Measurements from ENCODE around the gene TNFRSF1A.

The TNFRSF1A gene

GRCh38 chr12:6374028-6374785 lies 32.3 kb upstream of the TNFRSF1A start:
- DNase-seq (ENCODE audit: low spot score) = no peak

GRCh38 chr12:6373022-6373787 lies 31.3 kb upstream of the TNFRSF1A start:
- DNase-seq (ENCODE audit: low spot score) = no peak

GRCh38 chr12:6372403-6373003 lies 30.6 kb upstream of the TNFRSF1A start:
- DNase-seq (ENCODE audit: low spot score) = peak; percentile 64

GRCh38 chr12:6370994-6371754 lies 29.3 kb upstream of the TNFRSF1A start:
- DNase-seq (ENCODE audit: low spot score) = peak; percentile 95

- no peak for DNase-seq (ENCODE audit: low spot score)
Measured at GRCh38 chr12:6370576-6370935, 28.7 kb upstream of the TNFRSF1A start.

- no peak for DNase-seq (ENCODE audit: low spot score)
Measured at GRCh38 chr12:6369916-6370575, 28.2 kb upstream of the TNFRSF1A start.

GRCh38 chr12:6368906-6369525 lies 27.1 kb upstream of the TNFRSF1A start:
- no peak for DNase-seq (ENCODE audit: low spot score)

- DNase-seq (ENCODE audit: low spot score) = no peak
Measured at GRCh38 chr12:6367969-6368892, 26.4 kb upstream of the TNFRSF1A start.

GRCh38 chr12:6367065-6367968 lies 25.4 kb upstream of the TNFRSF1A start:
- DNase-seq (ENCODE audit: low spot score) = no peak

GRCh38 chr12:6364044-6364374 lies 22.1 kb upstream of the TNFRSF1A start:
- DNase-seq (ENCODE audit: low spot score) = no peak

- peak; percentile 95 for DNase-seq (ENCODE audit: low spot score)
Measured at GRCh38 chr12:6363330-6364043, 21.6 kb upstream of the TNFRSF1A start.

- no peak for DNase-seq (ENCODE audit: low spot score)
Measured at GRCh38 chr12:6363010-6363329, 21.1 kb upstream of the TNFRSF1A start.

- no peak for DNase-seq (ENCODE audit: low spot score)
Measured at GRCh38 chr12:6362403-6362802, 20.5 kb upstream of the TNFRSF1A start.

GRCh38 chr12:6361834-6362233 lies 20.0 kb upstream of the TNFRSF1A start:
- no peak for DNase-seq (ENCODE audit: low spot score)

- DNase-seq (ENCODE audit: low spot score) = no peak
Measured at GRCh38 chr12:6360578-6361490, 19.0 kb upstream of the TNFRSF1A start.

- DNase-seq (ENCODE audit: low spot score) = no peak
Measured at GRCh38 chr12:6360080-6360571, 18.2 kb upstream of the TNFRSF1A start.

GRCh38 chr12:6358881-6359280 lies 17.0 kb upstream of the TNFRSF1A start:
- no peak for DNase-seq (ENCODE audit: low spot score)
